H9 (cell line): Measurements from ENCODE around the gene ITPKC. TPM values are rescaled to one million over a fixed set of nuclear protein-coding genes. Genes with fewer than 3 reads are reported as not detected.

Experiments
- DNase-seq: peaks from one replicate; pipeline ENCODE4 v3.0.0-alpha.2; 2017
- H2AFZ ChIP-seq: one replicate; pipeline ENCODE4 v1.6.1; 2013; ENCODE audit warnings: mild to moderate bottlenecking, low read length, control low read depth, moderate library complexity
- H2AK5ac ChIP-seq: 2 replicates; pipeline ENCODE4 v1.6.1; 2013; ENCODE audit warnings: low read length, control low read depth, mixed read lengths; ENCODE audit not compliant: insufficient read length
- H2BK120ac ChIP-seq: one replicate; pipeline ENCODE4 v1.6.1; 2013; ENCODE audit warnings: low read depth, mild to moderate bottlenecking, low read length, control low read depth, inconsistent platforms; ENCODE audit not compliant: poor library complexity, severe bottlenecking
- H2BK12ac ChIP-seq: 2 replicates; pipeline ENCODE4 v1.6.1; 2013; ENCODE audit warnings: low read length, control low read depth, mixed read lengths, low read depth; ENCODE audit not compliant: insufficient read length
- H2BK15ac ChIP-seq: 2 replicates; pipeline ENCODE4 v1.6.1; 2013; ENCODE audit warnings: low read depth, low read length, control low read depth
- H2BK20ac ChIP-seq: one replicate; pipeline ENCODE4 v1.6.1; 2013; ENCODE audit warnings: low read depth, mild to moderate bottlenecking, low read length, control low read depth, inconsistent platforms; ENCODE audit not compliant: poor library complexity, severe bottlenecking
- H2BK5ac ChIP-seq: 2 replicates; pipeline ENCODE4 v1.6.1; 2013; ENCODE audit warnings: low read length, control low read depth, mixed read lengths; ENCODE audit not compliant: insufficient read length
- H3K14ac ChIP-seq: 2 replicates; pipeline ENCODE4 v1.6.1; 2013; ENCODE audit warnings: low read length, control low read depth; ENCODE audit not compliant: insufficient read depth
- H3K18ac ChIP-seq: 2 replicates; pipeline ENCODE4 v1.6.1; 2013; ENCODE audit warnings: low read depth, mild to moderate bottlenecking, mixed read lengths, low read length, control low read depth; ENCODE audit not compliant: insufficient read length
- H3K23ac ChIP-seq: 2 replicates; pipeline ENCODE4 v1.6.1; 2013; ENCODE audit warnings: low read length, control low read depth, mixed read lengths, low read depth; ENCODE audit not compliant: insufficient read length
- H3K23me2 ChIP-seq: 2 replicates; pipeline ENCODE4 v1.6.1; 2013; ENCODE audit warnings: low read depth, mild to moderate bottlenecking, mixed read lengths, low read length, control low read depth; ENCODE audit not compliant: insufficient read length, poor library complexity, severe bottlenecking
- H3K27ac ChIP-seq: 2 replicates; pipeline ENCODE4 v1.5.1; 2013; ENCODE audit warnings: low read length, control low read depth, mixed read lengths, low read depth; ENCODE audit not compliant: insufficient read length
- H3K27me3 ChIP-seq: 2 replicates; pipeline ENCODE4 v1.6.1; 2013; ENCODE audit warnings: low read length, control low read depth, inconsistent platforms; ENCODE audit not compliant: insufficient read depth
- H3K4ac ChIP-seq: 2 replicates; pipeline ENCODE4 v1.6.1; 2013; ENCODE audit warnings: low read depth, mild to moderate bottlenecking, control low read depth, inconsistent platforms, low read length, moderate library complexity
- H3K4me1 ChIP-seq: 2 replicates; pipeline ENCODE4 v1.6.1; 2013; ENCODE audit warnings: low read length, control low read depth, inconsistent platforms; ENCODE audit not compliant: insufficient read depth
- H3K4me2 ChIP-seq: 2 replicates; pipeline ENCODE4 v1.6.1; 2013; ENCODE audit warnings: low read length, control low read depth, mixed read lengths; ENCODE audit not compliant: insufficient read length, insufficient read depth
- H3K56ac ChIP-seq: 2 replicates; pipeline ENCODE4 v1.6.1; 2013; ENCODE audit warnings: low read depth, mild to moderate bottlenecking, mixed read lengths, low read length, control low read depth; ENCODE audit not compliant: insufficient read length
- H3K79me1 ChIP-seq: 2 replicates; pipeline ENCODE4 v1.6.1; 2013; ENCODE audit warnings: low read depth, mild to moderate bottlenecking, moderate library complexity, low read length, control low read depth, inconsistent platforms; ENCODE audit not compliant: insufficient read depth, poor library complexity, severe bottlenecking
- H3K79me2 ChIP-seq: 2 replicates; pipeline ENCODE4 v1.6.1; 2013; ENCODE audit warnings: low read length, control low read depth, inconsistent platforms; ENCODE audit not compliant: insufficient read depth
- H3K9ac ChIP-seq: 2 replicates; pipeline ENCODE4 v1.6.1; 2013; ENCODE audit warnings: low read length, control low read depth, mixed read lengths; ENCODE audit not compliant: insufficient read length; ENCODE audit errors: extremely low read depth
- H3K9me3 ChIP-seq: one replicate; pipeline ENCODE4 v1.6.1; 2013; ENCODE audit warnings: low read depth, low read length, inconsistent platforms; ENCODE audit not compliant: control insufficient read depth
- H3T11ph ChIP-seq: one replicate; pipeline ENCODE4 v1.6.1; 2013; ENCODE audit warnings: mild to moderate bottlenecking, low read length, control low read depth, inconsistent platforms
- H4K20me1 ChIP-seq: one replicate; pipeline ENCODE4 v1.6.1; 2013; ENCODE audit not compliant: control insufficient read depth, insufficient read length, insufficient read depth
- H4K5ac ChIP-seq: 2 replicates; pipeline ENCODE4 v1.6.1; 2013; ENCODE audit warnings: low read depth, mild to moderate bottlenecking, mixed read lengths, low read length, control low read depth; ENCODE audit not compliant: insufficient read length
- H4K8ac ChIP-seq: replicated peaks from 2 replicates; pipeline ENCODE4 v1.6.1; 2013; ENCODE audit warnings: low read length, control low read depth, mixed read lengths, low read depth; ENCODE audit not compliant: insufficient read length
- H4K91ac ChIP-seq: 2 replicates; pipeline ENCODE4 v1.6.1; 2013; ENCODE audit warnings: low read depth, mild to moderate bottlenecking, moderate library complexity, mixed read lengths, low read length, control low read depth; ENCODE audit not compliant: insufficient read length
- H3K27ac Mint-ChIP-seq, 3 experiments: 2 replicates in 2 of 3; 3 replicates in 1 of 3; pipeline ENCODE4 v1.8.0; 2020 to 2021; ENCODE audit warnings: mixed read lengths in 3 of 3, mild to moderate bottlenecking in 1 of 3, moderate library complexity in 1 of 3
- H3K27me3 Mint-ChIP-seq: 2 replicates; pipeline ENCODE4 v1.8.0; 2021; ENCODE audit warnings: low read depth, mild to moderate bottlenecking, moderate library complexity, mixed read lengths
- H3K36me3 Mint-ChIP-seq, 3 experiments: 2 replicates in 2 of 3; 3 replicates in 1 of 3; pipeline ENCODE4 v1.8.0; 2020 to 2021; ENCODE audit warnings: low read depth in 3 of 3, mixed read lengths in 3 of 3; ENCODE audit not compliant: insufficient read depth in 1 of 3
- H3K4me1 Mint-ChIP-seq, 2 experiments: 2 replicates each; pipeline ENCODE4 v1.8.0; 2020; ENCODE audit warnings: mixed read lengths in 2 of 2
- H3K4me3 Mint-ChIP-seq, 2 experiments: 2 replicates in 1 of 2; 3 replicates in 1 of 2; pipeline ENCODE4 v1.8.0; 2020 to 2021; ENCODE audit warnings: mild to moderate bottlenecking in 2 of 2, mixed read lengths in 2 of 2, moderate library complexity in 1 of 2
- H3K9me3 Mint-ChIP-seq, 2 experiments: 2 replicates in 1 of 2; 3 replicates in 1 of 2; pipeline ENCODE4 v1.8.0; 2020; ENCODE audit warnings: mild to moderate bottlenecking in 2 of 2, mixed read lengths in 2 of 2, moderate library complexity in 1 of 2
- WGBS: extraction: QIAGEN DNeasy Blood & Tissue Kit; methylation state at CpG from one replicate; pipeline ENCODE4 v1.1.7; 2013; ENCODE audit warnings: missing lambda C conversion rate, low lambda C conversion rate, mixed read lengths; ENCODE audit not compliant: insufficient read length; ENCODE audit errors: extremely low coverage; 5-methylcytosine and 5-hydroxymethylcytosine counted together
- total RNA-seq: library from RNA; stranded (reverse); gene quantifications from 2 replicates; pipeline ENCODE4 v1.2.1, GENCODE V29; 2021
- TF ChIP-seq, protein P1 (sequence below): fragments of 200-600 bp; sonication (generic); conservative IDR thresholded peaks from 3 replicates; pipeline ENCODE4 v1.8.0; 2021; ENCODE audit warnings: antibody characterized with exemption, mild to moderate bottlenecking

The ITPKC gene
- total RNA-seq, 1 experiment from 2014 or later = 11.2 TPM

DNA sequence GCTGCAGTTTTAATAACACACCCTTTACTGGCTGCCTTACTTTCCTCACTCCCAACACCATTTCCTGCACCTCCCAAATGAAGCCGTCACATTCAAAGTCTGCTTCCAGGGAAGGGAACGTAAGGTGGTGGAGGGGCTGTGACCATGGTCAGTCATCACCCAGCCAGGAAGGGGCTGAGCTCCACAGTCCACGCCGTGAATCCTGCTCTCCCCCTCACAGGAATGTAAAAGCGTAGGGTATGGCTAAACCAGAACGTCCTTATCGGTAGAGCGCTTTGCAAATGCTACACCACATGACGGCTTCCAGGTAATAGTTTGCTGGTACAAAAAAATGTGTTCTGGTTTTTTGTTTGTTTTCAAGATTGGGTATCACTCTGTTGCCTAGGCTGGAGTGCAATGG is 33.5 kb upstream of the ITPKC start:
- WGBS = no CpG with 5 or more reads among the region's 9 CpGs
- Histone ChIP-seq H4K91ac (no peak overlapping the region), H3K9ac (no peak overlapping the region), H3K4me1 (no peaks in the 10 kb centered on the region), H3K79me2 (no peaks in the 10 kb centered on the region), H3K9me3 (no peaks in the 10 kb centered on the region), H4K8ac (no peak overlapping the region), H3K18ac (no peak overlapping the region), H3T11ph (no peak overlapping the region), H2BK15ac (no peak overlapping the region), H3K79me1 (no peaks in the 10 kb centered on the region), H4K5ac (no peak overlapping the region), H4K20me1 (peaks cover 3% of the 10 kb centered on the region), H2AFZ (no peak overlapping the region), H3K23me2 (no peaks in the 10 kb centered on the region), H2BK20ac (no peak overlapping the region), H2AK5ac (no peak overlapping the region), H2BK12ac (no peak overlapping the region), H3K23ac (no peak overlapping the region), H3K27me3 (no peaks in the 10 kb centered on the region), H3K4me2 (no peak overlapping the region), H2BK5ac (no peak overlapping the region), H3K4ac (no peak overlapping the region), H3K27ac (no peak overlapping the region), H3K14ac (no peak overlapping the region), H2BK120ac (no peak overlapping the region), H3K56ac (no peak overlapping the region)
- peaks cover 25 to 63% (median 57%) of the 10 kb centered on the region in 3 experiments; a peak in 6 of 7 replicates for H3K36me3 Mint-ChIP-seq
- H3K4me1 Mint-ChIP-seq = no peaks in the 10 kb centered on the region
- TF ChIP-seq, protein P1, sequence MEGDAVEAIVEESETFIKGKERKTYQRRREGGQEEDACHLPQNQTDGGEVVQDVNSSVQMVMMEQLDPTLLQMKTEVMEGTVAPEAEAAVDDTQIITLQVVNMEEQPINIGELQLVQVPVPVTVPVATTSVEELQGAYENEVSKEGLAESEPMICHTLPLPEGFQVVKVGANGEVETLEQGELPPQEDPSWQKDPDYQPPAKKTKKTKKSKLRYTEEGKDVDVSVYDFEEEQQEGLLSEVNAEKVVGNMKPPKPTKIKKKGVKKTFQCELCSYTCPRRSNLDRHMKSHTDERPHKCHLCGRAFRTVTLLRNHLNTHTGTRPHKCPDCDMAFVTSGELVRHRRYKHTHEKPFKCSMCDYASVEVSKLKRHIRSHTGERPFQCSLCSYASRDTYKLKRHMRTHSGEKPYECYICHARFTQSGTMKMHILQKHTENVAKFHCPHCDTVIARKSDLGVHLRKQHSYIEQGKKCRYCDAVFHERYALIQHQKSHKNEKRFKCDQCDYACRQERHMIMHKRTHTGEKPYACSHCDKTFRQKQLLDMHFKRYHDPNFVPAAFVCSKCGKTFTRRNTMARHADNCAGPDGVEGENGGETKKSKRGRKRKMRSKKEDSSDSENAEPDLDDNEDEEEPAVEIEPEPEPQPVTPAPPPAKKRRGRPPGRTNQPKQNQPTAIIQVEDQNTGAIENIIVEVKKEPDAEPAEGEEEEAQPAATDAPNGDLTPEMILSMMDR = no peak
- H3K9me3 Mint-ChIP-seq = no peaks in the 10 kb centered on the region
- H3K4me3 Mint-ChIP-seq = no peak overlapping the region
- DNase-seq = no peak
- no peak overlapping the region for H3K27ac Mint-ChIP-seq
- H3K27me3 Mint-ChIP-seq = no peaks in the 10 kb centered on the region; the same call in 1 of the 2 replicates
